ENCODE measurements around the gene ITPRIPL2.

DNA sequence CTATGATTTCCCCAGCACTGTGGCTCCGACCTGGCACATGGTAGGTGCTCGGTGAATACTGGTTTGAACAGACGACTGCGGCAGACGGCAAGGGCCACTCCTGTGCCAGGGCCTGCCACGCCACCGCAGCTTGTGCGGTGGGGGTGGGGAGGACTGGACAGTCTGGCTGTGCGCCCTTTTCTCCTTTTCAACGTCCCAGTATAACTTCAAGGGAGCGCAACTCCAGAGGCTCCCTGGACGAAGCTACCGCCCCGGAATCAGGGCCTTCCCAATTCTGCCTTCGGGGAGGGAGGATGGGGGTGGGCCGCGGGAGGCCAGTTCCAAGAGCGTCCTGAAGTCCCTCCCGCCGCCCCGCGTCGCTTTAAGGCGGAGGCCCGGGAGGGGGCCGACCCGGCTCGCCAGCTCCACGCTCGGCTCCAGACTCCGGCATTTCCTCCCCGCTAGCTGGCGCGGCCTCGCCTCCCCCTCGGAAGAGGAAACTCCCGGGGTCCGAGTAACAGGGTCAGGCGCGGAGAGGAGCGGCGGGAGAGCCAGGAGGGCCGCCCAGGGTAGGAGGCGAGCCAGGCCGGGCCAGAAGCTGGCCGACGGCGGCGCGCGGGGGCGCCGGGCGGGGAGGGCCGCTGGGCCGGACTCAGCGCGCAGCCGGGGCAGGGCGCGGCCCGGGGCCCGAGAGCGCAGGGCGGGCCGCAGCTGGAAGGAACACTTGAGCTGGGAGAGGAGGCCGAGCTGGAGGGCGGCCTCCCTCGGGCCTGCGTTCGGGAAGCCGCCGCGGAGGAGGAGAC lies at the start of gene ITPRIPL2:
- TF ChIP-seq, protein P1, sequence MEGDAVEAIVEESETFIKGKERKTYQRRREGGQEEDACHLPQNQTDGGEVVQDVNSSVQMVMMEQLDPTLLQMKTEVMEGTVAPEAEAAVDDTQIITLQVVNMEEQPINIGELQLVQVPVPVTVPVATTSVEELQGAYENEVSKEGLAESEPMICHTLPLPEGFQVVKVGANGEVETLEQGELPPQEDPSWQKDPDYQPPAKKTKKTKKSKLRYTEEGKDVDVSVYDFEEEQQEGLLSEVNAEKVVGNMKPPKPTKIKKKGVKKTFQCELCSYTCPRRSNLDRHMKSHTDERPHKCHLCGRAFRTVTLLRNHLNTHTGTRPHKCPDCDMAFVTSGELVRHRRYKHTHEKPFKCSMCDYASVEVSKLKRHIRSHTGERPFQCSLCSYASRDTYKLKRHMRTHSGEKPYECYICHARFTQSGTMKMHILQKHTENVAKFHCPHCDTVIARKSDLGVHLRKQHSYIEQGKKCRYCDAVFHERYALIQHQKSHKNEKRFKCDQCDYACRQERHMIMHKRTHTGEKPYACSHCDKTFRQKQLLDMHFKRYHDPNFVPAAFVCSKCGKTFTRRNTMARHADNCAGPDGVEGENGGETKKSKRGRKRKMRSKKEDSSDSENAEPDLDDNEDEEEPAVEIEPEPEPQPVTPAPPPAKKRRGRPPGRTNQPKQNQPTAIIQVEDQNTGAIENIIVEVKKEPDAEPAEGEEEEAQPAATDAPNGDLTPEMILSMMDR (conservative IDR thresholded peaks at IDR 0.05; ENCODE audit: low read depth, low read length): no peak
- TF ChIP-seq EZH2phosphoT487 (IDR thresholded peaks at IDR 0.05; ENCODE audit: borderline replicate concordance, low read length): no peak
